Heart right ventricle (tissue), 16 donors: ENCODE results near the gene JDP2. TPM values are rescaled to one million over a fixed set of nuclear protein-coding genes. Genes with fewer than 3 reads are reported as not detected.
A peak's percentile ranks its signal among the peaks of the same experiment; 100 is the strongest.

Source experiments
- ATAC-seq, 8 donors: fragments of 200-7000 bp; cut with Tn5 transposase; one replicate each; pipeline ENCODE4 v1.9.1; 2020; ENCODE audit warnings: mild to moderate bottlenecking in 8 of 8, moderate library complexity in 8 of 8, moderate number of reproducible peaks in 1 of 8
- DNase-seq, 2 donors: peaks; one replicate each; pipeline ENCODE4 v3.0.0-alpha.2; 2020
- H3K27ac ChIP-seq, 10 donors: fragments of 200-600 bp; sonication (generic) in 2 of 10; one replicate each; pipeline versions ENCODE4 v1.5.0 to v1.8.0; 2020 to 2022; ENCODE audit warnings: mild to moderate bottlenecking in 3 of 10
- H3K27me3 ChIP-seq, 7 donors: fragments of 200-600 bp; one replicate each; pipeline ENCODE4 v1.8.0; 2021 to 2022; ENCODE audit warnings: mild to moderate bottlenecking in 2 of 7
- H3K36me3 ChIP-seq, 9 donors: fragments of 200-600 bp; sonication (generic) in 1 of 9; one replicate each; pipeline versions ENCODE4 v1.5.0 to v1.8.0; 2020 to 2022; ENCODE audit warnings: mild to moderate bottlenecking in 2 of 9
- H3K4me1 ChIP-seq, 9 donors: fragments of 200-600 bp; sonication (generic) in 1 of 9; one replicate each; pipeline versions ENCODE4 v1.5.0 to v1.8.0; 2020 to 2022; ENCODE audit warnings: mild to moderate bottlenecking in 4 of 9
- H3K4me3 ChIP-seq, 10 donors: fragments of 200-600 bp; sonication (generic) in 2 of 10; one replicate each; pipeline versions ENCODE4 v1.5.0 to v1.8.0; 2020 to 2022; ENCODE audit warnings: mild to moderate bottlenecking in 7 of 10, moderate library complexity in 2 of 10
- H3K9me3 ChIP-seq, 11 donors: fragments of 200-600 bp in 10 of 11; sonication (generic) in 2 of 11; one replicate each; pipeline versions ENCODE4 v1.5.0 to v1.8.0; 2013 to 2022; ENCODE audit warnings: mild to moderate bottlenecking in 2 of 11, control low read depth in 1 of 11, moderate library complexity in 1 of 11
- CTCF ChIP-seq, 9 donors: fragments of 200-600 bp; sonication (generic) in 2 of 9; IDR thresholded peaks; one replicate each; pipeline versions ENCODE4 v1.5.0 to v1.8.0; 2021 to 2022; ENCODE audit warnings: antibody characterized with exemption in 9 of 9, mild to moderate bottlenecking in 5 of 9, moderate library complexity in 1 of 9
- WGBS, 2 donors: extraction: QIAGEN DNeasy Blood & Tissue Kit; methylation state at CpG; one replicate each; pipeline ENCODE4 v1.1.7; 2013; ENCODE audit warnings: inconsistent platforms in 1 of 2; 5-methylcytosine and 5-hydroxymethylcytosine counted together
- intact Hi-C, 10 donors: fragments of 100-400 bp; cut with DNase I; formaldehyde crosslinking; loops; one replicate each; pipeline versions ENCODE4 v1.11.1 to v1.14.2; 2022
- polyA plus RNA-seq, 2 donors: library from polyadenylated mRNA; stranded (reverse); fragments of 200-250 nt; gene quantifications; one replicate each; pipeline ENCODE4 v1.2.3, GENCODE V29; 2013
- total RNA-seq, 10 donors: library from RNA; stranded (reverse); fragmentation: NEBNext Ultra II Directional in 3 of 10; extraction: Animal tissue kit (Norgen Biotek cat#: 25700) in 3 of 10; gene quantifications; one replicate each; pipeline versions ENCODE4 v1.2.1 to v1.2.4, GENCODE V29; 2021 to 2023
- donor health status: Arrhythmogenic right ventricular cardiomyopathy.
- donor health status: ischemic (EF 13 %, LVEDD 7.1; RV severe dilation, severe dysfunction).
- donor health status: healthy with polysubstance abuse.
- donor health status: DM: no; HTN: yes; CAD: no.
- donor health status: DM: no; HTN: no; CAD: no.
- donor health status: ischemic (EF 25% LVEDD 6.9; RV normal size, moderate dysfunction).
- donor health status: ischemic (EF 25% LVEDD 5.7; RV mildly dilated, moderate dysfunction).
- donor health status: healthy.
- donor health status: DM: yes; HTN: yes; CAD: no.
- donor health status: Ischemic cardiomyopathy.
- donor health status: ischemic (EF 35%, LVEDD 5.7; RV mildly dilated, moderate dysfunction).
- donor health status: nonischemic (EF 11% LVEDD 7.7; RV severe dilation, severe dysfunction).
- donor health status: DM: yes; HTN: yes; CAD: no.
- donor health status: PGD.
- donor health status: ischemic (EF 29% LVEDD 5.4; RV normal size, mild dysfunction).
- donor health status: nonischemic (EF 23%, LVEDD 6.1; RV moderate dilation, normal function).

Gene JDP2
- total and polyA plus RNA-seq, 12 donors: 12.3 to 44.0 (median 17.3) TPM

- H3K9me3 ChIP-seq: no peaks in the 10 kb centered on the region
- H3K4me1 ChIP-seq: peaks cover 19 to 76% (median 51%) of the 10 kb centered on the region in 9 donors
- TF ChIP-seq CTCF (IDR thresholded peaks at IDR 0.05): no peak
- no peak overlapping the region for H3K4me3 ChIP-seq
- WGBS, 2 donors: 45 to 55% methylated on average over 12 of the region's 12 CpGs
- peak overlapping the region in 9 of 10 donors; percentile 50 to 80 (median 67) for H3K27ac ChIP-seq
- peaks cover 0 to 62% (median 9%) of the 10 kb centered on the region in 9 donors for H3K36me3 ChIP-seq
- intact Hi-C loops: no loop called here
- DNase-seq: peak; percentile 60
- peak; percentile 72 to 93 (median 83) for ATAC-seq
- no peaks in the 10 kb centered on the region for H3K27me3 ChIP-seq
Measured at GRCh38 chr14:75459099-75459741, 31.4 kb downstream of the JDP2 start.

GRCh38 chr14:75459791-75460190 is 32.0 kb downstream of the JDP2 start:
- intact Hi-C loops: no loop called here
- no peaks in the 10 kb centered on the region for H3K9me3 ChIP-seq
- WGBS, 2 donors: 98 to 100% methylated on average over 1 of the region's 1 CpG
- peaks cover 13 to 71% (median 46%) of the 10 kb centered on the region in 9 donors for H3K4me1 ChIP-seq
- no peaks in the 10 kb centered on the region for H3K27me3 ChIP-seq
- TF ChIP-seq CTCF (IDR thresholded peaks at IDR 0.05): no peak
- no peak for DNase-seq
- peak overlapping the region in 8 of 10 donors; percentile 59 to 80 (median 71) for H3K27ac ChIP-seq
- H3K4me3 ChIP-seq: no peak overlapping the region
- peaks cover 0 to 65% (median 12%) of the 10 kb centered on the region in 9 donors for H3K36me3 ChIP-seq
- no peak for ATAC-seq

- intact Hi-C loops: no loop called here
- ATAC-seq: no peak
- peaks cover 0 to 67% (median 14%) of the 10 kb centered on the region in 9 donors for H3K36me3 ChIP-seq
- no peaks in the 10 kb centered on the region for H3K9me3 ChIP-seq
- 87 to 89% methylated on average over 6 of the region's 6 CpGs for WGBS, 2 donors
- peaks cover 7 to 68% (median 40%) of the 10 kb centered on the region in 9 donors for H3K4me1 ChIP-seq
- no peak for TF ChIP-seq CTCF (IDR thresholded peaks at IDR 0.05)
- H3K4me3 ChIP-seq: no peak overlapping the region
- peak overlapping the region in 3 of 10 donors; percentile 59 to 80 (median 67) for H3K27ac ChIP-seq
- no peaks in the 10 kb centered on the region for H3K27me3 ChIP-seq
- DNase-seq: no peak
Measured at GRCh38 chr14:75460394-75460793, 32.6 kb downstream of the JDP2 start.

- peaks cover 0 to 72% (median 14%) of the 10 kb centered on the region in 9 donors for H3K36me3 ChIP-seq
- no peak overlapping the region for H3K27ac ChIP-seq
- H3K4me1 ChIP-seq: peaks cover 8 to 68% (median 36%) of the 10 kb centered on the region in 9 donors
- 95 to 96% methylated on average over 12 of the region's 12 CpGs for WGBS, 2 donors
- DNase-seq (no peak), ATAC-seq (no peak)
- no peaks in the 10 kb centered on the region for H3K9me3 ChIP-seq
- no peaks in the 10 kb centered on the region for H3K27me3 ChIP-seq
- intact Hi-C loops: no loop called here
- no peak for TF ChIP-seq CTCF (IDR thresholded peaks at IDR 0.05)
- H3K4me3 ChIP-seq: no peak overlapping the region
Measured at GRCh38 chr14:75461303-75461702, 33.5 kb downstream of the JDP2 start.
